Left ventricle myocardium inferior (tissue), 1 donor: ENCODE results near the gene CHST8. TPM values are rescaled to one million over a fixed set of nuclear protein-coding genes. Genes with fewer than 3 reads are reported as not detected.
"Not testable (repeated sequence)": the region's sequence is repeated elsewhere in the genome, so short reads cannot be mapped to it uniquely, and the experiment has no call there.

Source experiments
- DNase-seq: peaks from one replicate; pipeline ENCODE4 v3.0.0-alpha.2; 2020
- H3K27ac ChIP-seq: fragments of 200-600 bp; replicated peaks from 2 replicates; pipeline ENCODE4 v1.8.0; 2021
- H3K27me3 ChIP-seq: fragments of 200-600 bp; 2 replicates; pipeline ENCODE4 v1.8.0; 2021; ENCODE audit warnings: low read depth
- H3K36me3 ChIP-seq: fragments of 200-600 bp; 2 replicates; pipeline ENCODE4 v1.8.0; 2021
- H3K4me1 ChIP-seq: fragments of 200-600 bp; 2 replicates; pipeline ENCODE4 v1.8.0; 2021
- H3K4me3 ChIP-seq: fragments of 200-600 bp; 2 replicates; pipeline ENCODE4 v1.8.0; 2021; ENCODE audit warnings: mild to moderate bottlenecking, moderate library complexity
- H3K9me3 ChIP-seq: fragments of 200-600 bp; replicated peaks from 2 replicates; pipeline ENCODE4 v1.8.0; 2021
- CTCF ChIP-seq: fragments of 200-600 bp; IDR thresholded peaks from 2 replicates; pipeline ENCODE4 v1.8.0; 2021; ENCODE audit warnings: antibody characterized with exemption, mild to moderate bottlenecking, borderline replicate concordance
- intact Hi-C: fragments of 100-400 bp; cut with micrococcal nuclease; formaldehyde crosslinking; loops from one replicate; pipeline ENCODE4 v1.11.0; 2022
- total RNA-seq: library from RNA; stranded (reverse); fragmentation: NEBNext Ultra II Directional; extraction: Animal tissue kit (Norgen Biotek cat#: 25700); gene quantifications from one replicate; pipeline ENCODE4 v1.2.1, GENCODE V29; 2021
- donor health status: DM: no; HTN: yes; CAD: no; lungs with severe emphysema.

The CHST8 gene
- total RNA-seq, 1 donor from 2014 or later: 0.14 TPM

- peaks cover 84% of the 10 kb centered on the region for H3K27me3 ChIP-seq
- no peak overlapping the region for H3K27ac ChIP-seq
- H3K4me3 ChIP-seq: no peak overlapping the region
- DNase-seq: no peak
- no peaks in the 10 kb centered on the region for H3K4me1 ChIP-seq
- intact Hi-C loops: no loop called here
- no peak for TF ChIP-seq CTCF
- H3K36me3 ChIP-seq: no peaks in the 10 kb centered on the region
- peaks cover 23% of the 10 kb centered on the region for H3K9me3 ChIP-seq
Observed at GRCh38 chr19:33610588-33610987, 11.2 kb upstream of the CHST8 start.

GRCh38 chr19:33612928-33613619 lies 8.7 kb upstream of the CHST8 start:
- no peak for DNase-seq
- TF ChIP-seq CTCF: no peak
- peaks cover 84% of the 10 kb centered on the region for H3K27me3 ChIP-seq
- H3K36me3 ChIP-seq: no peaks in the 10 kb centered on the region
- H3K4me3 ChIP-seq: no peak overlapping the region
- no peak overlapping the region for H3K27ac ChIP-seq
- intact Hi-C loops: no loop called here
- no peaks in the 10 kb centered on the region for H3K4me1 ChIP-seq
- H3K9me3 ChIP-seq: peaks cover 23% of the 10 kb centered on the region

DNA sequence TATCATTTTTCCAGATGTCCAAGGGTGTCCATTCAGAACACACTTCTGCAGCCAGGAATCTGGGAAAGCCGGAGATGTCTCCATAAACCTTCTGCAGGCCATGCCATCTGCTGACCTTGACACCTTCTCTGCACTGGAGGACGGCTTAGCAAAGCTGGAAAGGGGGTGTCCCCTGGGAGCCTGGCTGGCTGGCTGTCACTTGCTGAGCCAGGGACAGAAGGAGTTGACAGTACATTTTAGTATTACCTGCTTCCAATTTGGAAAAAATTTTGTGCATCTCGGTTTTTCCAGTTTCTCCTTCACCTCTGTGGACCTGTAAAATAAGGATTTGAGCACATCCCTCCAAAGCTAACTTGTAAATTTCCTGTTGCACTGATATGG lies 8.1 kb upstream of the CHST8 start:
- H3K27me3 ChIP-seq: peaks cover 82% of the 10 kb centered on the region
- TF ChIP-seq CTCF: no peak
- no peak overlapping the region for H3K27ac ChIP-seq
- peaks cover 23% of the 10 kb centered on the region for H3K9me3 ChIP-seq
- H3K4me3 ChIP-seq: no peak overlapping the region
- H3K4me1 ChIP-seq: no peaks in the 10 kb centered on the region
- intact Hi-C loops: no loop called here
- no peak for DNase-seq
- H3K36me3 ChIP-seq: no peaks in the 10 kb centered on the region

DNA sequence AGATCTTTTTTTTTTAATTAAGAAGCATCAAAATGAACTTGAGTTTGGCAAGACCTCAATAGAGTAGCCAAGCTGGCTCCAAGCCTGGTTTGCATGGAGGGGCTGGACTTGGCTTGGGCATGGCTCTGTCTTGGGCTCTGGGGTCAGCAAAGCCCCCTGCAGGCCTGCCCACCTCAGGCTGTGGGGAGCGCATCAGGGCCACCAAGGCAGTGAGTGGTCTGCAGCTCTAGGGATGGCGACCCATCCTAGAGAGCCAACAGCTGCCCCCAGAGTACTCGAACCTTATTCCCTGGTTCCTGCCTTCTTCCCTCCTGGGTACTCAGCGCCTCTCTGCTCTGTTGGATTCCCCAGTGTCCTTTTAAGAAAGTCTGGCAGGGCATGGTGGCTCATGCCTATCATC lies 5.4 kb upstream of the CHST8 start:
- no peak for DNase-seq

GRCh38 chr19:33616857-33617256 lies 4.9 kb upstream of the CHST8 start:
- TF ChIP-seq CTCF: no peak
- peaks cover 96% of the 10 kb centered on the region for H3K27me3 ChIP-seq

More for the DNA sequence above, 5.4 kb upstream of the CHST8 start:
- Histone ChIP-seq H3K36me3 (no peaks in the 10 kb centered on the region), H3K4me1 (peaks cover 4% of the 10 kb centered on the region), H3K9me3 (no peaks in the 10 kb centered on the region), H3K27me3 (peaks cover 96% of the 10 kb centered on the region), H3K27ac (no peak overlapping the region), H3K4me3 (no peak overlapping the region)
- TF ChIP-seq CTCF: no peak
- intact Hi-C loops: no loop called here

GRCh38 chr19:33618363-33618762 lies 3.4 kb upstream of the CHST8 start:
- intact Hi-C loops, H3K4me3 ChIP-seq, H3K27ac ChIP-seq, H3K36me3 ChIP-seq, DNase-seq, H3K9me3 ChIP-seq: not testable (repeated sequence)
- Histone ChIP-seq H3K4me1 (peaks cover 22% of the 10 kb centered on the region), H3K27me3 (peaks cover 96% of the 10 kb centered on the region)

More at GRCh38 chr19:33616857-33617256, 4.9 kb upstream of the CHST8 start:
- peaks cover 7% of the 10 kb centered on the region for H3K4me1 ChIP-seq
- no peak overlapping the region for H3K4me3 ChIP-seq
- intact Hi-C loops: no loop called here
- H3K36me3 ChIP-seq: no peaks in the 10 kb centered on the region
- no peak for DNase-seq
- H3K27ac ChIP-seq: no peak overlapping the region
- no peaks in the 10 kb centered on the region for H3K9me3 ChIP-seq
